BE2C (cell line): ENCODE data around the gene KLF16.

Experiments
- DNase-seq: peaks from one replicate; pipeline ENCODE4 v3.0.0-alpha.2; 2020
- H3K27me3 ChIP-seq: fragments of 250-450 bp; sonication (Bioruptor Pico); 2 replicates; pipeline ENCODE4 v1.5.1; 2020; ENCODE audit warnings: mild to moderate bottlenecking
- H3K36me3 ChIP-seq: fragments of 250-450 bp; sonication (Bioruptor Pico); 2 replicates; pipeline ENCODE4 v1.5.1; 2020; ENCODE audit warnings: mild to moderate bottlenecking
- H3K4me1 ChIP-seq: fragments of 250-450 bp; sonication (Bioruptor Pico); 2 replicates; pipeline ENCODE4 v1.5.1; 2020
- H3K4me3 ChIP-seq: 2 replicates; pipeline ENCODE4 v1.5.1; 2011; ENCODE audit warnings: low read depth, low read length
- H3K9me3 ChIP-seq: fragments of 250-450 bp; sonication (Bioruptor Pico); 2 replicates; pipeline ENCODE4 v1.5.1; 2020
- CTCF ChIP-seq: IDR thresholded peaks from 2 replicates; pipeline ENCODE4 v1.5.1; 2012; ENCODE audit warnings: mild to moderate bottlenecking, low read depth, low read length

KLF16 gene

GRCh38 chr19:1814833-1815604 lies 48.4 kb downstream of the KLF16 start:
- no peaks in the 10 kb centered on the region for H3K27me3 ChIP-seq
- no peaks in the 10 kb centered on the region for H3K4me1 ChIP-seq
- DNase-seq: no peak
- H3K36me3 ChIP-seq: peaks cover 41% of the 10 kb centered on the region
- no peak for TF ChIP-seq CTCF
- H3K9me3 ChIP-seq: no peaks in the 10 kb centered on the region
- H3K4me3 ChIP-seq: no peak overlapping the region

- Histone ChIP-seq H3K27me3 (no peaks in the 10 kb centered on the region), H3K36me3 (peaks cover 35% of the 10 kb centered on the region), H3K4me1 (no peaks in the 10 kb centered on the region), H3K9me3 (no peaks in the 10 kb centered on the region), H3K4me3 (no peak overlapping the region)
- TF ChIP-seq CTCF: no peak
- no peak for DNase-seq
Observed at GRCh38 chr19:1814391-1814790, 49.0 kb downstream of the KLF16 start.

DNA sequence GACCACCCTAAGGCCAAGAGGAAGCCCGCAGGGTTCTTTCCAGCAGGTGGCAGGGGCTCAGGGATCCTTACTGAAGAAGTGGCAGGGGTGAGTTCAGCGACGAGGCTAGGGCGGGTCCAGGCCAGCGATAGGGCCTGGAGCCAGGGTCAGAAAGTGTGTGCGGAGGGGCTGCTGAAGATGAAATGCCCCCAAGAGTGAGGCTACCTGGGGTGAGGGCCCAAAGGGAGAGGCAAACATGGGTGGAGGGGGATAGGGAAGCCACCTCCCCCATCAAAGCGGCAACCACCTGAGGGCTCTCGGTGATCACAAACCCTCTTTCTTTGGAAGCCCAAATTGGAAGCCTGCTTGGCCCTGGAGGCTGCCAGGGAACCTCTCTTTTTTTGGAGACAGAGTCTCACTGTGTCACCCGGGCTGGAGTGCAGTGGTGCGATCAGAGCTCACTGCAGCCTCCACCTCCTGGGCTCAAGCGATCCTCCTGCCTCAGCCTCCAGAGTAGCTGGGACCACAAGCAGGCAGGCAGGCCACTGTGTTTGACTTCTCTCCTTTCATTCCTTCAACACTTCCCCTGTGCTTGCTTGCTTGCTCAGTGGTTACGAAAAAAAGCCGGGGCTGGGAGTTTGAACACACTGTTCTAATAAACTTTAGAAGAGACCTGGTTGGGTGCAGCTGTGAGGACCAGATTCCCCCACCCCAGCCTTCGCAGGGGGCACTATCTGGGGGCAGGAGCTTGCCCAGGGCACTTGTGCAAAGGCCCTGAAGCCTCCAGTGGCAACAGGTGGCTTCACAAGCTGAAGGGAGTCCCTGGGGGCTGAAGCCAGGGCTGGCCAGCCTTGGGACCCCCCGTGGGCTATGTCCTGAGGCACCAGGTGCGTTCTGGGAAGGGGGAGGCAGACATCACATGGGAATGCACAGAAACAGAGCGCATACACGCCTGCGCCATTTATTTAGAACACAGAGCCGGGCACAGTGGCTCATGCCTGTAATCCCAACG lies 49.9 kb downstream of the KLF16 start:
- Histone ChIP-seq H3K4me3 (peak overlapping the region; percentile 60), H3K27me3 (no peaks in the 10 kb centered on the region), H3K4me1 (no peaks in the 10 kb centered on the region), H3K9me3 (no peaks in the 10 kb centered on the region), H3K36me3 (peaks cover 28% of the 10 kb centered on the region)
- no peak for DNase-seq
- no peak for TF ChIP-seq CTCF

DNA sequence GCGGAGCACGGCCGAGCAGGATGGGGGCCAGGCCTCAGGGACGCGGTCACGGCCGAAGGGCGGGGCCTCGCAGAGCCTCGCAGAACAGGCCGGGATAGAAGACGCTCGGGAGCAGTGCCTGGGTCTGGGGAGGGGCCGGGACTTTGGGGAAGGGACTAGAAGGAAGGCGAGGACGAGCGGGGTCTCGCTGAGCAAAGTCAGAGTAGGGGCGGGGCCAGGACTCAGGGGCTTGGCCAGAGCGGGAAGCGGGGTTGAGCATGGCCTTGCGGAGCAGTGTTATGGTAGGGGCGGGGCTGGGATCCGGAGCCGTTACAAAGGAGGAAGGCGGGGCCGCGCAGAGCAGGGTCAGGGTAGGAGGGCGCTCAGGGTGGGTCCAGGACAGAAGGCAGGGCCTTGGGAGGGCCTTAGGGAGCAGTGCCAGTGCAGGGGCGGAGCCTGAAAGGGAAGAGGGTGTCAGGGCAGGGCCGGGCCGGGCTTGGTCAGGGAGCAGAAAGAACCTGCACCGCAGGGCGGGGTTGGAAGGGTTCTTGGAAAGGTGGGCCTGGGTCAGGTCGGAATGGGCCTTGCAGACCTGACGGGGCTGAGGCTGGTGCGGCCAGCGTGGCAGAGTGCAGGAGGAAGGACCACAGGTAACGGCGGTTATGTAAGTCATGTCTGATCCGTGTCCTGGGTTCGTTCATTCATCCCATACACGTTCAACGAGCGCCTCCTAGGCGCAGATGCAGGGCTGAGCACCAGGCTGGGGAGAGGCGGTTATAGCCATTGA lies 50.8 kb downstream of the KLF16 start:
- peaks cover 19% of the 10 kb centered on the region for H3K36me3 ChIP-seq
- DNase-seq: peak; percentile 96
- peak overlapping the region; percentile 60 for H3K4me3 ChIP-seq
- peak; percentile 77 for TF ChIP-seq CTCF
- no peaks in the 10 kb centered on the region for H3K9me3 ChIP-seq
- H3K4me1 ChIP-seq: no peaks in the 10 kb centered on the region
- no peaks in the 10 kb centered on the region for H3K27me3 ChIP-seq

DNA sequence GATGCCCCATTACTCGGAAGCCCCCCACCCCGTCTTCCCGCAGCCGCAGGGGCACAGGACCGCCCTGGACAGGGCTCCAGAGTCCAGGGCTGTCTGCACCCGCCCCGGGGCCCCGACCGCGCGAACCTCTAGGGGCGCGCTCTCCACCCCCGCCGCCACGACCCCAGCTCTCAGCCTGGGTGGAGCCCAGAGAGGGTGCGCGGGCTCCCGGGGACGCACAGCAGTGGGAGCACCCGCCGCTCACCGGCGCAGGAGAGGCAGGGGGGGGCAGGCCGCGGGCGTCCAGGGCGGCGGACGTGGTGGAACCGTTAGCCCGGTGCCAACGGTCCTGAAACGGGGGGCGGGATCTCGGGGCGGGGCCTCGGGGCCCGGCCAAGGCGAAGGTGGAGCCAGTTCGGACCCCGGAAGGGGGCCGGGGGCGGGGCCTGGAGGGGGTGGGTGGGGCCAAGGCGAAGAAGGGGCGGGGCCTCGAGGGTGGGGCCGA lies 51.4 kb downstream of the KLF16 start, which contains the start of gene ATP8B3:
Gene ATP8B3 (minus strand): TSS at position 335 of the 484 bp plus-strand sequence. CDS start 540 bp downstream, outside the sequence.
- Histone ChIP-seq H3K9me3 (no peaks in the 10 kb centered on the region), H3K27me3 (no peaks in the 10 kb centered on the region), H3K4me3 (peak within 1 kb of the TSS; percentile 60), H3K4me1 (no peaks in the 10 kb centered on the region), H3K36me3 (peaks cover 13% of the 10 kb centered on the region)
- TF ChIP-seq CTCF: no peak
- DNase-seq: no peak
